Measurements from ENCODE around the gene GGNBP2. TPM values are rescaled to one million over a fixed set of nuclear protein-coding genes. Genes with fewer than 3 reads are reported as not detected.

GGNBP2 gene
- total RNA-seq, 4 donors from 2014 or later = 90.5 to 124 (median 96.8) TPM

DNA sequence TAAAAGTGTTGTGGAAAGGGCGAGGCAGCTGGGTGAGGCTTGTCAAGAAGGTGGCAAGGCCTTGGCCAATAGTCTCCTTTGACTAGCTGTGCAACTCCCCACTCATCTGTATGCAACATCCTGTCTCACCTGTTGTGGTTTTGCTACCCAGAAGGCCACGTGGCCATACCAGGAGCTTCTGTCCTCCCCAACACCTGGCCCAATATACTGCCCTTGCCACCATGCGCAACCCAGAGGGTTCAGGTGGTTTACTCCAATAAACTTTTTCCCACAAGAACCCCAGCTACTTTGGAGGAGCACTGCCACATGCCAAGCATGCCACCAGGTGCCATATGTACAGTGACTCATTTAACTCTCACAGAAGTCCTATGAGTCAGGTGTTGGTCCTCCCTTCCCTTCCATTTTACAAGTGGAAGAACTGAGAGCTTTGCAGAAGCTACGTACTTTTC lies 20.3 kb upstream of the GGNBP2 start:
- peaks cover 0 to 53% (median 0%) of the 10 kb centered on the region in 3 donors for H3K36me3 ChIP-seq
- H3K27ac ChIP-seq = no peak overlapping the region
- H3K4me3 ChIP-seq = no peak overlapping the region
- H3K27me3 ChIP-seq = no peaks in the 10 kb centered on the region
- DNase-seq = no peak
- TF ChIP-seq, protein P1, sequence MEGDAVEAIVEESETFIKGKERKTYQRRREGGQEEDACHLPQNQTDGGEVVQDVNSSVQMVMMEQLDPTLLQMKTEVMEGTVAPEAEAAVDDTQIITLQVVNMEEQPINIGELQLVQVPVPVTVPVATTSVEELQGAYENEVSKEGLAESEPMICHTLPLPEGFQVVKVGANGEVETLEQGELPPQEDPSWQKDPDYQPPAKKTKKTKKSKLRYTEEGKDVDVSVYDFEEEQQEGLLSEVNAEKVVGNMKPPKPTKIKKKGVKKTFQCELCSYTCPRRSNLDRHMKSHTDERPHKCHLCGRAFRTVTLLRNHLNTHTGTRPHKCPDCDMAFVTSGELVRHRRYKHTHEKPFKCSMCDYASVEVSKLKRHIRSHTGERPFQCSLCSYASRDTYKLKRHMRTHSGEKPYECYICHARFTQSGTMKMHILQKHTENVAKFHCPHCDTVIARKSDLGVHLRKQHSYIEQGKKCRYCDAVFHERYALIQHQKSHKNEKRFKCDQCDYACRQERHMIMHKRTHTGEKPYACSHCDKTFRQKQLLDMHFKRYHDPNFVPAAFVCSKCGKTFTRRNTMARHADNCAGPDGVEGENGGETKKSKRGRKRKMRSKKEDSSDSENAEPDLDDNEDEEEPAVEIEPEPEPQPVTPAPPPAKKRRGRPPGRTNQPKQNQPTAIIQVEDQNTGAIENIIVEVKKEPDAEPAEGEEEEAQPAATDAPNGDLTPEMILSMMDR (IDR thresholded peaks at IDR 0.05) = no peak
- no peak for TF ChIP-seq POLR2A (IDR thresholded peaks at IDR 0.05)
- no peaks in the 10 kb centered on the region for H3K4me1 ChIP-seq
- H3K9me3 ChIP-seq = no peaks in the 10 kb centered on the region

DNA sequence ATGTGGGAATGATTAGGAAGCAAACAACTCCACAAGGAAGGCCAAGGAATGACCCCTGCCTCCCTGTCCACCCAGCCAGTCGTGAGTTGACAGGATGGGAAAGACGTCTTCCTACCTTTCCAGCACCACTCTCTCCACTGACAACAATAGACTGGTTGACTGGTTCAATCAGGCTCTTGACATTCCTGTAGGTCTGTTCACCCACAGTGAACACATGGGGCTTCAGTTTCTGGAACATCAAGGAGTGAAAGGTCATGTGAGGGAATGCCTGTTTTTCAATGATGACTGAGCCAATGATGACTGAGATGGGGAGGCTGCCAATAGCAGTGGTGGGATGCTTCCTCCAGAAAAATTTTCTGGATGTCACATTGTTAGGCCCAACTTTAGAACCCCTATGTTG lies 19.6 kb upstream of the GGNBP2 start:
- no peak for TF ChIP-seq POLR2A (IDR thresholded peaks at IDR 0.05)
- TF ChIP-seq, protein P1 (IDR thresholded peaks at IDR 0.05) = no peak
- Histone ChIP-seq H3K27ac (no peak overlapping the region), H3K4me3 (no peak overlapping the region), H3K4me1 (no peaks in the 10 kb centered on the region), H3K27me3 (no peaks in the 10 kb centered on the region), H3K36me3 (peaks cover 0 to 56% (median 0%) of the 10 kb centered on the region in 3 donors), H3K9me3 (no peaks in the 10 kb centered on the region)
- no peak for DNase-seq

- no peak for DNase-seq
- H3K4me1 ChIP-seq = no peaks in the 10 kb centered on the region
- no peaks in the 10 kb centered on the region for H3K27me3 ChIP-seq
- no peak for TF ChIP-seq POLR2A (IDR thresholded peaks at IDR 0.05)
- TF ChIP-seq, protein P1 (IDR thresholded peaks at IDR 0.05) = no peak
- no peak overlapping the region for H3K4me3 ChIP-seq
- H3K27ac ChIP-seq = no peak overlapping the region
- peaks cover 0 to 56% (median 0%) of the 10 kb centered on the region in 3 donors for H3K36me3 ChIP-seq
- no peaks in the 10 kb centered on the region for H3K9me3 ChIP-seq
These were observed 18.8 kb upstream of the GGNBP2 start for GRCh38 chr17:36525888-36526287.

DNA sequence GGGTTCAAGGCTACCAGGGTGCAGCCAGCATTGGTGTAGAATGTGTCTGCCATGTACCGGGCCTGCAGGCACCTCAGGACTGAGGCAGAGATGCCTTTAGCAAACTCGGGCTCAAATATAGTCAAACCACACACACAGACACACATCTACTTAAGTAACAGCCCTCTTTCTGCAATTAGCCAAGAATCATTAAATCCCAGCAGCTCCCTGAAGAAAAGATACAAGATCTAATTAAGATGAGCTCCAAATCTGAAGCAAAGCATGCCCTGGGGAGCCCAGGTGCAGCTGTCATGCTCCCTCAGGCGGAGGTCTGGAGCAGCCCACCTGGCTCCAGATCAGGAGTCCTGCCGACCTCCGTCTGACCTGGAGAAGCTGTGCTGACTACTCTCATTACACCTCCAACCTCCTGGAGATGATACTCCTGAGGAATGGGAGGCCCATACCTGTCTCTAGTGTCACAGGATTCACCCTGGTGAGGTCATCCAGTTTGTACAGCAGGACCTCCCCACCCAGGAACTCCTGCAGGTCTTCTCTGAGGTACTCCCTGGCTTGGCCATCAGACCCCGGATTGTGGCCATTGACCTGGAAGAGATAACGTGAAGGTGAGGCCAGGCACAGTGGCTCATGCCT lies 17.0 kb upstream of the GGNBP2 start:
- no peaks in the 10 kb centered on the region for H3K27me3 ChIP-seq
- peaks cover 0 to 67% (median 0%) of the 10 kb centered on the region in 3 donors for H3K36me3 ChIP-seq
- H3K9me3 ChIP-seq = no peaks in the 10 kb centered on the region
- H3K27ac ChIP-seq = no peak overlapping the region
- no peak for DNase-seq
- no peaks in the 10 kb centered on the region for H3K4me1 ChIP-seq
- no peak overlapping the region for H3K4me3 ChIP-seq
- TF ChIP-seq, protein P1 (IDR thresholded peaks at IDR 0.05) = no peak
- no peak for TF ChIP-seq POLR2A (IDR thresholded peaks at IDR 0.05)

GRCh38 chr17:36529121-36529520 lies 15.6 kb upstream of the GGNBP2 start:
- H3K36me3 ChIP-seq = peaks cover 0 to 59% (median 0%) of the 10 kb centered on the region in 3 donors
- no peak for TF ChIP-seq POLR2A (IDR thresholded peaks at IDR 0.05)
- TF ChIP-seq, protein P1 (IDR thresholded peaks at IDR 0.05) = no peak
- no peak overlapping the region for H3K27ac ChIP-seq
- H3K9me3 ChIP-seq = no peaks in the 10 kb centered on the region
- no peak for DNase-seq
- no peaks in the 10 kb centered on the region for H3K27me3 ChIP-seq
- H3K4me3 ChIP-seq = no peak overlapping the region
- H3K4me1 ChIP-seq = peaks cover 0 to 5% (median 0%) of the 10 kb centered on the region in 4 donors
